Stimulated activated memory B cell treated with anti-CD40 and anti-IgM and Interleukin-4, amounts not matched to agents 10 μg/mL and 1 μg/mL and 100 μg/mL, for 72 hours (primary cell): ENCODE measurements around the gene ZNF526.

Source experiments
- ATAC-seq: fragments of 150-1000 bp; cut with Tn5 transposase; 2 replicates; pipeline ENCODE4 v1.10.0; 2021
- H3K27ac Mint-ChIP-seq: one replicate; pipeline ENCODE4 v1.8.0; 2022; ENCODE audit warnings: mild to moderate bottlenecking, mixed read lengths
- H3K27me3 Mint-ChIP-seq: one replicate; pipeline ENCODE4 v1.8.0; 2022; ENCODE audit warnings: mixed read lengths
- H3K36me3 Mint-ChIP-seq: one replicate; pipeline ENCODE4 v1.8.0; 2022; ENCODE audit warnings: mixed read lengths
- H3K4me1 Mint-ChIP-seq: one replicate; pipeline ENCODE4 v1.8.0; 2022; ENCODE audit warnings: mixed read lengths
- H3K4me3 Mint-ChIP-seq: one replicate; pipeline ENCODE4 v1.8.0; 2022; ENCODE audit warnings: mild to moderate bottlenecking, moderate library complexity, mixed read lengths
- H3K9me3 Mint-ChIP-seq: one replicate; pipeline ENCODE4 v1.8.0; 2022; ENCODE audit warnings: mixed read lengths

The ZNF526 gene, protein sequence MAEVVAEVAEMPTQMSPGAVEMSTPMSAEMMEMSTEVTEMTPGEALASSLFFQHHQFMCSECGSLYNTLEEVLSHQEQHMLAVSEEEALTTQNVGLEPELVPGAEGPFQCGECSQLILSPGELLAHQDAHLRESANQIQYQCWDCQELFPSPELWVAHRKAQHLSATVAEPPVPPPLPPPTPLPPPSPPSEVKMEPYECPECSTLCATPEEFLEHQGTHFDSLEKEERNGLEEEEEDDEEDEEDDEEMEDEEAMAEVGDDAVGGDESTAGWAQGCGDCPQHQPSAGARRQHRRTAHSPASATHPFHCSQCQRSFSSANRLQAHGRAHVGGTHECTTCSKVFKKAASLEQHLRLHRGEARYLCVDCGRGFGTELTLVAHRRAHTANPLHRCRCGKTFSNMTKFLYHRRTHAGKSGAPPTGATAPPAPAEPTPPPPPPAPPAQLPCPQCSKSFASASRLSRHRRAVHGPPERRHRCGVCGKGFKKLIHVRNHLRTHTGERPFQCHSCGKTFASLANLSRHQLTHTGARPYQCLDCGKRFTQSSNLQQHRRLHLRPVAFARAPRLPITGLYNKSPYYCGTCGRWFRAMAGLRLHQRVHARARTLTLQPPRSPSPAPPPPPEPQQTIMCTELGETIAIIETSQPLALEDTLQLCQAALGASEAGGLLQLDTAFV

DNA sequence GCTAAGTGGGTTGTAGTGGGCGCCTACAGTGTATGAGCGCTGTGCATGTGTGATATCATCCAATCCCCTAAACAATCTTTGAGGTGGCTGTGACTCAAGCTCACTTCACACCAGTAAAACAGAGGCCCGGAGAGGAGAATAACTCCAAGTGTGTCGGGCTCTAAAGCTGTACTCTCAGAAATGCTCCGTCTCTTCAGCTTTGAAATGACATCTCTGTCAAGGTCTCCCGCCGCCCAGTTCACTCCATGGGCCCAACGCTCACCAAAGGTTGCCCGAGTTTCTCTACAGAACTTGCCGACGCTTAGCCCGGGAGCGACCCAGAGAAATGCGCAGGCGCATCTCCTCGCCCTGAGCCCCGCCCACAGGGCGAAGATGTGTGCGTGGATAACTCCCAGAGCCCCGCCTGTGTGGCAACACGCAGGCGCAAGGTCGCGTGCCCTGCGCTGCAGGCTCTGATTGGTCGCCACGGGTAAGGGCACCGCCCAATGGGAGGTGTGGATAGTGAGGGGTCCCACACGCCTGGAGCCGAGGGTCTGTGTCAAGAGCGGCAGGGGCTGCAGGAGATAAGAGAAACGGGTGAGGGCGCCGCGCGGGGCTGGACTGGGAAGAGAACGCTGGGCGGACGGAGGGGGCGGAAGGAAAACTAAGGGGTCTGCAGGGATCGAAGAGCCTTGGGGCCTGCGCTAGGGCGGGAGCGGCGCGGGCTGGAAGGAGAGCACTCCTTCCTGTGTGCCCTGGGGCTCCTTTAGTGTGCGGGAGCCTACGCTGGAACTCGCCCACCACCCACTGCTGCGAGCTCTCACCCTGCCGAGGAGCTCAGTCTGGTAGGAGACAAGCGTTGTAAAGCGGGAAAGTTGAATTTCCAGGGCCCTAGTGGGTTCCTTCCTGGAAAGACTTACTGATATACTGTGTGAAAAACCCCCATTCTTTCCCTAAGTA is at the start of gene ZNF526:
ZNF526 (plus strand) TSS at position 501 of the 939 bp plus-strand sequence. CDS start 4,092 bp downstream, outside the sequence.
- H3K27ac Mint-ChIP-seq, result peak within 1 kb of the TSS; percentile 85
- H3K4me3 Mint-ChIP-seq, result peak within 1 kb of the TSS; percentile 89
- peaks cover 14% of the 10 kb centered on the region for H3K36me3 Mint-ChIP-seq
- H3K27me3 Mint-ChIP-seq, result no peaks in the 10 kb centered on the region
- no peaks in the 10 kb centered on the region for H3K9me3 Mint-ChIP-seq
- peak; percentile 91 for ATAC-seq
- H3K4me1 Mint-ChIP-seq, result peaks cover 43% of the 10 kb centered on the region

DNA sequence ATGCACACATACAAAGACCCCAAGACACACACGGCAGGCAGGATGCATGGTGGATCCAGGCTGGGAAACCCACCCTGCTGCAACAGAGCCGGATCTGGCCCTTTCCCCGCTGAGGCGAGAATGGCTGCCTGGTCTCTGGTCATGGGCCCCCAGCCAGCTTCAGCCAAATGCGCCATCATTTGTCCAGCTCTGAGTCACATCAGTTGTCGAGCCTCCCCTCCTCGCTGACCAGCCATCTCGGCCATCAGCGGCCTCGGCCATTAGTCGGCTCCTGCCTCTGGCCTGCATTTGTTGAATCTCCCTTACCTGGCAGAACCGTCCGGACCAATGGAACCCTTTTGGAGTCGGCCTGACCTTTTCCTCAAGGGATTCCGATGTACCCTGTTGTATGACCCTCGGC is 49.4 kb upstream of the ZNF526 start:
- Mint-ChIP-seq H3K27ac (no peak overlapping the region), H3K27me3 (peaks cover 9% of the 10 kb centered on the region), H3K4me1 (peaks cover 6% of the 10 kb centered on the region), H3K4me3 (no peak overlapping the region), H3K9me3 (no peaks in the 10 kb centered on the region), H3K36me3 (no peaks in the 10 kb centered on the region)
- ATAC-seq, result no peak

DNA sequence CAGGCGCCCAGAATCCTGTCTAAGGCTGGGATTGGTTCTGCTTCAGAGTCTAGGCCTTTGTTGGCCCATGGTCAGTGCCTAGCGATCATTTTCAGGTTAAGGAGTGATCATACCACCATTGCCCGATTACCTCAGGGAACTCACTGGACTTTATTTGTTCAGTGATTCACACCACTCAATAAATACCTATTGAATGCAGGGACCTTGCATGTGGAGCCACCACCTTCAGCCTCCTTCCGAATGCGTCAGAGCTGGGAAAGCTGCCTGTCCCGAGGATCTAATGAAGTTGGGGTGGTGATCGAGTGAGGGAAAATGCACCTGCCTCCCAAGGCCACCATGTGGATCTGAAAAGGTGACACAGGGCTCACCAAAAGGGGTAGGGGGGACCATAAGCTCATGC is 47.9 kb upstream of the ZNF526 start:
- no peak for ATAC-seq
- no peak overlapping the region for H3K27ac Mint-ChIP-seq
- H3K4me3 Mint-ChIP-seq, result no peak overlapping the region
- H3K27me3 Mint-ChIP-seq, result peaks cover 19% of the 10 kb centered on the region
- H3K9me3 Mint-ChIP-seq, result no peaks in the 10 kb centered on the region
- no peaks in the 10 kb centered on the region for H3K36me3 Mint-ChIP-seq
- H3K4me1 Mint-ChIP-seq, result peaks cover 15% of the 10 kb centered on the region

DNA sequence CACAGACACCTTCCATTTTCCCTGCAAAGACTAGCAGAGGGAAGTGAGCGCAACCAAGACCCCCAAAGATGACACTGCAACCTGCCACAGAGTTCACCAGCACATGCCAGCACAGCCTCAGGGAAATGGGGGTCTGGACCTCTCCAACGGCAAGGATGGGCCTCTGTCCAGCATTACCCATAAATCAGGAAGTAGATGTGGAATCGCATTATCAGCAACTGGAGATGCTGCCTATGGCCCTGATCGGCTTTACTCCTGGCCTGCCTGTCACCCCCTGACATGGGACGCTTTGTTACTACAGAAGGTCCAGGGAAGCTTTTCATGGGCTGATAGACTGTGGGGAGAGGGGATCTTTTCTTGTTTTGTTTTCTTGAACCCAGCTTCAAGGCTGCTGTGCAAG is 46.4 kb upstream of the ZNF526 start:
- Mint-ChIP-seq H3K4me1 (peaks cover 15% of the 10 kb centered on the region), H3K36me3 (no peaks in the 10 kb centered on the region), H3K9me3 (no peaks in the 10 kb centered on the region), H3K27me3 (peaks cover 19% of the 10 kb centered on the region), H3K27ac (no peak overlapping the region), H3K4me3 (no peak overlapping the region)
- no peak for ATAC-seq

DNA sequence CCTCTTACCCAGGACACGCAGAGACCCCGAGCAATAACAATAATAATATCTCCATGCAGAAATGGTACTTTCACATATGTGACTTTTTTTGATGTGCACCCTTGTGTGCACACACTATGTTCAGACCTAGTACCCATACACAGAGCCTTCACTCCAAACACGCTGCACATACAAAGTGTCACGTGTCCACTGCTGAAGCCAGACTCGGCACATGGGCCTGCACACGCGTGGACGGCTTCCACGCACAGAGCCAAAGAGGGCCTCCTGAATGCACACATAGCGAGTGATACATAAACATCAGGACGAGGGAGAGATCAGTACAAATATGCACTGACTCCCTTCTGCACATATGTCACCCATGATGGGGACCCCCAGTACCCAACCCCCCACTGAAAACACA is 45.9 kb upstream of the ZNF526 start:
- Mint-ChIP-seq H3K27ac (no peak overlapping the region), H3K27me3 (peaks cover 19% of the 10 kb centered on the region), H3K36me3 (no peaks in the 10 kb centered on the region), H3K9me3 (no peaks in the 10 kb centered on the region), H3K4me3 (no peak overlapping the region), H3K4me1 (peaks cover 15% of the 10 kb centered on the region)
- no peak for ATAC-seq

DNA sequence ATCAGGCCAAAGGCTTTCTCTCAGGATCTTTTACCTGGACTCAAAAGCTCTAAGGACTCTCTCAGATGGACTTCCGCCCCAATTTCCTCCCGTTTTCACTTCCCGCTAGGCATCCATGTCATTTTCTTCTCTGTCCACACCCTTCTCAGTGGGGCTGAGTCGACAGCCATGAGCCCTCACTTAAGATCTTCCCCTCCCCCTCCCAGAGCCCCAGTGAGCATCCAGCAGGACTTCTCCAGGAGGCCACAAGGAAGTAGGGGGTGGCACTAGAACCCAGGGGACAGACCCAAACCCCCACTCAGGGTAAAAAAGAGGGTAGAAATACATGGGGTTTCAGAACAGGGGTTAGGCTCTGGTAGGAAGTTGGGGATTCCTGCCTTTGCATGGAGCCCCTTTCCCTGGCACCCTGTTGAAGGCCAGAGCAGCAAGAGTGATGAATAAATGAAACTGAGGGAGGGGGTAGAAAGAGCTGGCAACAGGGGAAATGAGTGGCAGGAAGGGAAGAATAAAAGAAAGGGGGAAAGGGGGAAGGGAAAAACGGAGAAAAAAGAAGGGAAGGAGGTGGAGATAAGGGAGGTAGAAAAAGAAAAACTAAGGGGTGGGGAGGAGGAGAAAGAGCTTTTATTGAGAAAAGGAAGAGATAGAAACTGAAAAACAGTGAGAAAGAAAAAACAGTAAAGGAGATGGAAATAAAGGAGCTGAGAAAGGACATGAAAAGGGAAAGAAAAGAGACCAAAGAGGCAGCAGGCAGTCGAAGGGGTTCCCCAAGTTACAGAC is 45.0 kb upstream of the ZNF526 start:
- no peak for ATAC-seq
- H3K4me3 Mint-ChIP-seq, result peak overlapping the region; percentile 77
- H3K4me1 Mint-ChIP-seq, result peaks cover 15% of the 10 kb centered on the region
- peaks cover 19% of the 10 kb centered on the region for H3K27me3 Mint-ChIP-seq
- no peaks in the 10 kb centered on the region for H3K9me3 Mint-ChIP-seq
- H3K27ac Mint-ChIP-seq, result no peak overlapping the region
- H3K36me3 Mint-ChIP-seq, result no peaks in the 10 kb centered on the region

DNA sequence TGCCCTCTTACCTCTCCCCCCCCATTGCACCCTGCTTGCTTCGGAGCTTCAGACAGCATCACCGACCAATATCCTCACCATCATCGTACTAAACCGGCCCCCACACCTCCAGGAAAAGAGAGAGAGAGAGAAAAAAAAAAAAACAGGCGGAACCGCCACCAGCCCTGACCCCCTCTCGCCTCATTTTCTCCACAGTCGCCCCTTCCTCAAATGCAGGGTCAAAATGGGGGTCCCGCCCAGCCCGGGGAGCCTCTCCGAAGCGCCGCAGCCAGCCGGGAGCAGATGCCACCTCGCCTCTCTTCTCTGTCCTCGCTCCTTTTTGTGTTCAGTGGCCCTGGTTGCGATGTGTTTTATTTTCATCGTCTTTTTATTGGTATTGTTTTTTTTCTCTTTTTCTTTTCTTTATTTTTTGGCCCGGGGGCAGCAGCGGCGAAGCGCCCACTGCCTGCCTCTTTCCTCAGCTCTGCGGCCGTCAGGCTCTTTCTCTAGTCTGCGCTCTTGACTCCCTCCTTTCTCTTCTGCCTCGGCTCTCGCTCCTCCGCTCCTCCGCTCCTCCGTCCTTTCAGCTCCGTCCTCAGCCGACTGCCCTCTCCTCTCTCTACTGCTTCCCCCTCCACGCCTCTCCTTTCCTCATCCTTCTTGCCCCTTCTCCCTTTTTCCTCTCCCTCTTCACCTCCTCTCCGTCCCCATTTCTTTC is 44.0 kb upstream of the ZNF526 start:
- peak; percentile 42 for ATAC-seq
- Mint-ChIP-seq H3K27me3 (peaks cover 19% of the 10 kb centered on the region), H3K4me1 (peaks cover 15% of the 10 kb centered on the region), H3K4me3 (peak overlapping the region; percentile 77), H3K9me3 (no peaks in the 10 kb centered on the region), H3K36me3 (no peaks in the 10 kb centered on the region), H3K27ac (no peak overlapping the region)

DNA sequence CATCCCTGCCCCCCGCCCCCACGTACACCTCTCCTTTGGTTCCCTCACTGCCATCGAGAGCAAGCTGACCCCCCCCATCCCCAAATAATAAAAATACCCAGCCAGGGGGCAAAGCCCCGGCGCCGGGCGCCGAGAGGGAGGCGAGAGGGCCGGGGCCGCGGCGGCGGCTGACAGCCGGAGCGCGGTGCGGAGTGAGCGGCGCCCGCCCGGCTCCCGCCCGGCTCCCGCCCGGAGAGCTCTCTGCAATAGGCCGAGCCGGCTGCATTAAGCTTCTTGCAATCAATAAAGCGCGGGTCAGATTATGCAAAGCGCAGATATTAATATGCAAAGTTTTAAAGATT is 43.5 kb upstream of the ZNF526 start:
- peaks cover 19% of the 10 kb centered on the region for H3K27me3 Mint-ChIP-seq
- ATAC-seq, result peak; percentile 70
- no peaks in the 10 kb centered on the region for H3K36me3 Mint-ChIP-seq
- peaks cover 16% of the 10 kb centered on the region for H3K4me1 Mint-ChIP-seq
- H3K27ac Mint-ChIP-seq, result no peak overlapping the region
- H3K9me3 Mint-ChIP-seq, result no peaks in the 10 kb centered on the region
- peak overlapping the region; percentile 77 for H3K4me3 Mint-ChIP-seq

DNA sequence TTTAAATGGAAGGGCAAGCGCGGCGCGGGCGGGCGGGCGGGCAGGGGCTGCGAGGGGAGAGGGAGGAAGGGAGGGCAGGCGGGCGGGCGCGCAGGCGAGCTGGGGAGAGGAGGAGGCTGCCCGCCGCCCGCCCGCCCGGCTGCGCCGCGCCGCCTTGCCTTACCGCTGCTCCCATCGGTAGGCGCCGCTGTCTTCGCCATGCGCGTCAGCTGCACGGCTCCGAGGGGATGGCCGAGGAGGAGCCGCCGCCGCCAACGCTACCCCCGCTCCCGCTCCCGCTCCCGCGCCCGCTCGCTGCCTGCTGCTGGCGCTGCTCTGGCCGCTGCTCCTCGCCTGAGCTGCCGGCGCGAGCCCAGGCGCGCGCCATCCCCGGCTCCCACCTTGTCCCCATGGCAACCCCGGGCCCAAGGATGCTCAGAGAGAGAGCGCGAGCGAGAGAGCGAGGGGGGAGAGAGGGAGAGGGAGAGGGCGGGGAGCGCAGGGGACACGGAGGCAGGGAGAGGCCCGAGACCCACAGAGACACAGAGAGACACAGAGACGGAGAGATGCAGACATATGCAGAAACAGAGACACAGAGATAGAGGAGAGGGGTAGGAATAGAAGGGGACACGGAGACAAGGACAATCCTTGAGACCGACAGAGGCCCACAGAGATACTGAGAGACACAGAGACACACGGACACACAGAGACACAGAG is 43.0 kb upstream of the ZNF526 start:
- peak; percentile 90 for ATAC-seq
- H3K4me1 Mint-ChIP-seq, result peaks cover 21% of the 10 kb centered on the region
- peaks cover 19% of the 10 kb centered on the region for H3K27me3 Mint-ChIP-seq
- H3K9me3 Mint-ChIP-seq, result no peaks in the 10 kb centered on the region
- H3K4me3 Mint-ChIP-seq, result no peak overlapping the region
- H3K36me3 Mint-ChIP-seq, result no peaks in the 10 kb centered on the region
- H3K27ac Mint-ChIP-seq, result no peak overlapping the region

DNA sequence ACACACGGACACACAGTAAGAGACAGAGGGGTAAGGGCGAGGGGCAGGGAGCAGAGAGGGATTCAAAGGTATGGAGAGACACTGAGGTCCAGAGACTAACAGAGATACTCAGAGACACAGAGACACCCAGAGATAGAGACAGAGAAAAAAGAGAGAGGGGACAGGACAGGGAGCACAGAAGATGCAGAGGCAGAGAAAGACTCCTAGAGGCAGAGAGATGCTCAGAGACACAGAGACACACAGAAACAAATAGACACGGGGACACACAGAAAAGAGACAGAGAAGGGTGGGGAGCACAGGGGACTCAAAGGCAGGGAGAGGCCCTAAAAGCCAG is 42.5 kb upstream of the ZNF526 start:
- H3K4me1 Mint-ChIP-seq, result peaks cover 27% of the 10 kb centered on the region
- no peaks in the 10 kb centered on the region for H3K36me3 Mint-ChIP-seq
- no peak for ATAC-seq
- H3K27me3 Mint-ChIP-seq, result peaks cover 19% of the 10 kb centered on the region
- no peak overlapping the region for H3K4me3 Mint-ChIP-seq
- no peaks in the 10 kb centered on the region for H3K9me3 Mint-ChIP-seq
- no peak overlapping the region for H3K27ac Mint-ChIP-seq

DNA sequence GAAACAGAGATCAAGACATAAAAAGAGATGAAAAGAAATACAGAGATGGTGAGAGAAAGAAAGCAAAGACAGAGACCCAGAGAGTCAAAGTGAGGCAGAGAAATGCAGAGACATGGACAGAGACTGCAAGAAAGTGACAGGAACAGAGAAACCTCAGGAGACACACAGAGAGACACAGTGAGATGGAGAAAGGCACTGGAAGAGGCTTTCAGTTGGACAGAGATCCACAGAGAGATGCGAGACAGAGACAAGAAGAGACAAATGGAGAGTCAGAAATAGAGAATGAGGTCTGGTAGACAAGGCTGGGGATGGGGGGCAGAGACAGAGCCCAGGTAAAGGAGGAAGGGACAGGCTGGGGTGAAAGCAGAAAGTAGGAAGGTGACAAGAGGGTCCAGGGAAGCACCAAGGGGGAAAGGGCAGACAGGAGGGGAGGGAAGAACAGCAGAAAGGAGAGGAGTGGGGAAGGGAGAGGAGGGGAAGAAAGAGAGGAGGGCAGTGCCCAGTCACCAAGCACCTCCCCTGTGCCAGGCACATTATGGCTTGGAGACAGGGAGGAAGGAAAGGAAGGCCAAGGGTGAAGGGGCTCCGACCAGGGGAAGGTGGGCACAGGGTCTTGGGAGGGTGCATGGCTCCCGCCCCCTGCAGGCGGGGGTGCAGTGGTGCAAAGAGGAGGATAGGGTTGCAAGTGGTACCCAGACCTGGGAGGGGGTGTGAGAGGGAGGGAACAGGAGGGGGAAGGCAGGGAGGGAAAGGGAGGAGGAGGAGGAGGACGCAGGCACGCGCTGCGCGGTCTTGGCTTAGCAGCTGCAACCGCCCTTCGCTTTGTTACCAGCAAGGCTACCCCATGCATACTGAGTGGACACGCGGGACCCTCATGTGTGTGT is 41.1 kb upstream of the ZNF526 start:
- H3K27ac Mint-ChIP-seq, result no peak overlapping the region
- no peaks in the 10 kb centered on the region for H3K9me3 Mint-ChIP-seq
- no peak for ATAC-seq
- H3K4me1 Mint-ChIP-seq, result peaks cover 31% of the 10 kb centered on the region
- H3K27me3 Mint-ChIP-seq, result peaks cover 19% of the 10 kb centered on the region
- H3K36me3 Mint-ChIP-seq, result no peaks in the 10 kb centered on the region
- H3K4me3 Mint-ChIP-seq, result no peak overlapping the region

DNA sequence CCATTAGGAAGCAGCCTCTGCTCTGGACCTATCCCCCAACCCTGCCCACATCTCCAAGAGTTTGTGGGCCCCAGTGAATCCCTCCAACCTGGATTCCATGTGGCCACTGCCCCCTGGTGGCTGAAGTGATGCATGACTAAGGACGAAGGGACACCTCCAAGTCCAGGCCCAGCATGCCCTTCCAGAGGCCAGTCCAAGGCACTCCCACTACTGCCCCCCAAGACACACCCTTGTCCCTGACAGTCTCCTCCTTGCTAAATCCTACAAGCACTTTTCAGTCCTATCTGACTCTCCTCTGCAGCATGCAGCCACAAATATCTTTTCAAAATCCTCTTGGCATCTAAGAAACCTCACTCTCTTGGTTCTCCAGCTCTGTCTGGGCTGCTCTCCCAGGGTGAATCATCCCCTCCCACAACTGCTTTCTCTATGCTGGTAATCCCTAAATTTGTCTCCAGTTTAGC is 35.7 kb upstream of the ZNF526 start:
- no peaks in the 10 kb centered on the region for H3K27me3 Mint-ChIP-seq
- H3K4me1 Mint-ChIP-seq, result peaks cover 33% of the 10 kb centered on the region
- no peaks in the 10 kb centered on the region for H3K36me3 Mint-ChIP-seq
- no peaks in the 10 kb centered on the region for H3K9me3 Mint-ChIP-seq
- H3K4me3 Mint-ChIP-seq, result no peak overlapping the region
- peak overlapping the region; percentile 23 for H3K27ac Mint-ChIP-seq
- no peak for ATAC-seq

DNA sequence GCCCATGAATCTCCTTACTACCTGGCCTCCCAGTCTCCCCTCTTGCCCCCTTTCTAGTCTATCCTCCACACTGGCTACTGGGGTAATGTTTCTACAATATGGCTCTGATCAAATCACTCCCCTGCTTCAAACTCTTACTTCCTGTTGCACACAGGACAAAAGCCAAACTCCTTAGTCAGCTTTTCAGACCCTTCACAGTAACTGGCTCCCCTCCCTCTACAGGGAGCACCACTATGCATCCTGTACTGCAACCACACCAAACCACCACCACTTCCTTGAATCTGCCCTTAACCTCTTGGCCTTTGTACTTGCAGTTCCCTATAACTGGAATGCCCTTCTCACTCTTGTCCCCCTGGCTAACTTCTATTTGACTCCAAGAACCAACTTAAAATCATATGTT is 34.8 kb upstream of the ZNF526 start:
- ATAC-seq, result peak; percentile 62
- no peak overlapping the region for H3K4me3 Mint-ChIP-seq
- peak overlapping the region; percentile 7 for H3K27ac Mint-ChIP-seq

More for the DNA sequence above, 34.8 kb upstream of the ZNF526 start:
- Mint-ChIP-seq H3K27me3 (no peaks in the 10 kb centered on the region), H3K9me3 (no peaks in the 10 kb centered on the region), H3K36me3 (no peaks in the 10 kb centered on the region), H3K4me1 (peaks cover 33% of the 10 kb centered on the region)
